ENCODE results near the gene CELSR1.

Gene CELSR1

DNA sequence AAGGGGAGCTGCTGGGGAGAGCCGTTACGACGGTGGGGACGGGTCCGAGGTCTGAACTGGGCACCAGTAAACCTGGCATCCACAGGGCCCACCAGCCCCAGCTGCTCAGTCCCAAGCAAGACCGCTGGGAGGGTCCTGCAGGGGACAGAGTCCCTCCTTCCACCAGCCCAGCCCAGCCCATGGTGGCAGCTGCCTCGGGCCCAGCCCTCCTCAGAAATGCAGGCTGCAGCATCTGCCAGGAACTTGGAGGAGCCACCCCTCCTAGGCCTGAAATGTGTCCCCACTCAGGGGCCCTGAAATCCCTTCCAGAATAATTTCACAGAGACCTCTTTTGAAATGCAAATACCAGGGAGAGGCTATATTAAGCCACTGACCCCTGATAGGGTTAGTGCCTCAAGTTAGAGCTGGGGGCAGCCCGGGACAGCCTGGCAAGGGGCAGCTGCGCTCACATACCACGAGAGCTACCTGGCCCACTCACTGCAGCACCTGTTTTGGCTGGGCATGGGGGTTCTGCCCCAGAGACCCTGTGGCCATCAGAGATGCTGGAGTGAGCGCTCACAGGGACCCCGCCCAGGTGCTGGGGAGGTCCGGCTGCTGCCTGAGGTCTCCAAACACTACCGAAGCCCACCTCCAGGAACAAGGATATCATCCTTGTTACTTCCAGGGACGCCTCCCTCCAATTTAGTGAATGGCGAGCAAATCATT is 53.1 kb downstream of the CELSR1 start:
- Histone ChIP-seq H3K4me1 (no peaks in the 10 kb centered on the region), H3K27me3 (no peaks in the 10 kb centered on the region), H3K9me3 (no peaks in the 10 kb centered on the region), H3K36me3 (no peaks in the 10 kb centered on the region), H3K4me3 (ENCODE audit: low read depth, low read length) (no peak overlapping the region)
- DNase-seq: no peak
- TF ChIP-seq, protein P1, sequence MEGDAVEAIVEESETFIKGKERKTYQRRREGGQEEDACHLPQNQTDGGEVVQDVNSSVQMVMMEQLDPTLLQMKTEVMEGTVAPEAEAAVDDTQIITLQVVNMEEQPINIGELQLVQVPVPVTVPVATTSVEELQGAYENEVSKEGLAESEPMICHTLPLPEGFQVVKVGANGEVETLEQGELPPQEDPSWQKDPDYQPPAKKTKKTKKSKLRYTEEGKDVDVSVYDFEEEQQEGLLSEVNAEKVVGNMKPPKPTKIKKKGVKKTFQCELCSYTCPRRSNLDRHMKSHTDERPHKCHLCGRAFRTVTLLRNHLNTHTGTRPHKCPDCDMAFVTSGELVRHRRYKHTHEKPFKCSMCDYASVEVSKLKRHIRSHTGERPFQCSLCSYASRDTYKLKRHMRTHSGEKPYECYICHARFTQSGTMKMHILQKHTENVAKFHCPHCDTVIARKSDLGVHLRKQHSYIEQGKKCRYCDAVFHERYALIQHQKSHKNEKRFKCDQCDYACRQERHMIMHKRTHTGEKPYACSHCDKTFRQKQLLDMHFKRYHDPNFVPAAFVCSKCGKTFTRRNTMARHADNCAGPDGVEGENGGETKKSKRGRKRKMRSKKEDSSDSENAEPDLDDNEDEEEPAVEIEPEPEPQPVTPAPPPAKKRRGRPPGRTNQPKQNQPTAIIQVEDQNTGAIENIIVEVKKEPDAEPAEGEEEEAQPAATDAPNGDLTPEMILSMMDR (IDR thresholded peaks at IDR 0.05; ENCODE audit: low read depth, low read length): no peak

DNA sequence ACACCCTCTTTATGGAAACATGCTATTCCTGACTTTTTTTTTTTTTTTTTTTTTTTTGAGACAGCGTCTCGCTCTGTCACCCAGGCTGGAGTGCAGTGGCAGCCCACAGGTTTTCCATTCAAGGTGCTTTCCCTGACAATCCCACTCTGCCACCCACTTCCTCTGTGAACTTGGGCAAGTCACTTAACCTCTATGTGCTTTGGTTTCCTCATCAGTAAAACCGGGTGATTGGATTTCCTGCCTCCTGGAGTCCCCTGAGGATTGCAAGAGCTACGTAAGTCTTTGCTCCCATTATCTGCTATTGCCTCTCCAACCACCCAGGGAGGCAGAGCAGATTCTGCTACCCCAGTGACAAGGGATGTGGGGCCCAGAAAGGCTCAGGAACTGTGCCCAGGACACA is 54.1 kb downstream of the CELSR1 start:
- no peaks in the 10 kb centered on the region for H3K36me3 ChIP-seq
- TF ChIP-seq, protein P1 (IDR thresholded peaks at IDR 0.05; ENCODE audit: low read depth, low read length): no peak

DNA sequence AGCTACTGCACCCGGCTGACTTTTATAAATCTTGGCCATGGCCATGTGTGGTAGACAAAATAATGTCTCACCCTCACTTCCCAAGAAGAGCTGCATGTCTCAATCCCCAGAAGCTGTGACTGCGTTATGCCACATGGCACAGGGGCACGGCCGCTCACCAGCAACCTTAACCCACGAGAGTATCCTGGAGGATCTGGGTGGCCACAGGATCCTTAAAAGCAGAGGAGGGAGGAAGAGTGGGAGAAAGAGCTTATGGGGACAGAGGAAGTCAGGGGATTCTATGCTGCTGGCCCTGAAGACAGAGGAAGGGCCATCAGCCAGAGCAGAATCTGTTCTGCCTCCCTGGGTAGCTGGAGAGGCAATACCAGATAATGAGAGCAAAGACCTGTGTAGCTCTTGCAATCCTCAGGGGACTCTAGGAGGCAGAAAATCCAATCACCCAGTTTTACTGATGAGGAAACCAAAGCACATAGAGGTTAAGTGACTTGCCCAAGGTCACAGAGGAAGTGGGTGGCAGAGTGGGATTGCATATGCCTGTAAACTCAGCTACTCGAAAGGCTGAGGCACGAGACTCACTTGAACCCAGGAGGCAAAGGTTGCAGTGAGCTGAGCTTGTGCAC is 55.3 kb downstream of the CELSR1 start:
- Histone ChIP-seq H3K4me3 (ENCODE audit: low read depth, low read length) (no peak overlapping the region), H3K9me3 (no peaks in the 10 kb centered on the region), H3K27me3 (no peaks in the 10 kb centered on the region), H3K36me3 (no peaks in the 10 kb centered on the region), H3K4me1 (no peaks in the 10 kb centered on the region)
- no peak for DNase-seq
- TF ChIP-seq, protein P1 (IDR thresholded peaks at IDR 0.05; ENCODE audit: low read depth, low read length): no peak

More for the DNA sequence above, 54.1 kb downstream of the CELSR1 start:
- no peaks in the 10 kb centered on the region for H3K9me3 ChIP-seq
- H3K4me1 ChIP-seq: no peaks in the 10 kb centered on the region
- no peaks in the 10 kb centered on the region for H3K27me3 ChIP-seq
- no peak for DNase-seq
- H3K4me3 ChIP-seq (ENCODE audit: low read depth, low read length): no peak overlapping the region

DNA sequence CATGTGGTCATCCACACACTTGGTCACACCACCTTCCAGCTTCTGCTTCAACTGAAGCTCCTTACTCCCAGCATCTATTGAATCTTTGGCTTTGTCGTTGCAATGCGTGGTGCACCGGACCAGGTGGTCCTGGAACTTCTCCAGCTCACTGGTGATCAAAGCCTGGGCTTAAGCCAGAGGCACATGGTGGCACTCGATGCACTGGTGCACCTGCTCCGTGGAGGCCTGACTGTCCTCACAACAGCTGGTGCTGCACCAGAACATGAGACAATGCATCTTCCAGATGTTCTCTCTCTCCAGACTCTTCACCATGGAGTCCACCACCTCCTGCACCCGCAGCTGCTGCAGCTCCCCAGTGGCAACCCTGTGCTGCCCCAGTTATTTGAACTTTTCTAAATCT is 56.0 kb downstream of the CELSR1 start:
- Histone ChIP-seq H3K9me3 (no peaks in the 10 kb centered on the region), H3K27me3 (no peaks in the 10 kb centered on the region), H3K4me3 (ENCODE audit: low read depth, low read length) (no peak overlapping the region), H3K4me1 (no peaks in the 10 kb centered on the region), H3K36me3 (no peaks in the 10 kb centered on the region)
- TF ChIP-seq, protein P1 (IDR thresholded peaks at IDR 0.05; ENCODE audit: low read depth, low read length): no peak
- no peak for DNase-seq

DNA sequence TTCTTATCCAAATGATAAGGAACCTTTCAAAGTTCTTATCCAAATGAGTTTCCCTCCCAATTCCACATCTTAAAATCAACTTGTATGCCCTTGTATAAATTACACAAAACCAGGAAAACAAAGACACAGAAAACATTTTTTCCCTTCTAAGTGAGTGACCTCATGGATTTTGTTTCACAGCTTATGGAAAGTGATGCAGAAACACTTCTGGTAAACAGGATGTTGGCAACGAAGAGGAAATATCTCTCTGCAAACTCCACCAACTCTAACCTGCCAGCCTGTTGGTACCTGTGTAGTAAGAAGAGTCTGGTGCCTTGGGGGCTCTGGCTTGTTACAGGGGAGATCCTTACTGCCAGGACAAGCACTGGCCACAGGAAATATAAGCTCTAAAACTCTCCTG is 57.0 kb downstream of the CELSR1 start:
- DNase-seq: no peak
- Histone ChIP-seq H3K36me3 (no peaks in the 10 kb centered on the region), H3K27me3 (no peaks in the 10 kb centered on the region), H3K4me3 (ENCODE audit: low read depth, low read length) (no peak overlapping the region), H3K9me3 (no peaks in the 10 kb centered on the region; the same call in 1 of the 2 replicates), H3K4me1 (no peaks in the 10 kb centered on the region)
- TF ChIP-seq, protein P1 (IDR thresholded peaks at IDR 0.05; ENCODE audit: low read depth, low read length): no peak

DNA sequence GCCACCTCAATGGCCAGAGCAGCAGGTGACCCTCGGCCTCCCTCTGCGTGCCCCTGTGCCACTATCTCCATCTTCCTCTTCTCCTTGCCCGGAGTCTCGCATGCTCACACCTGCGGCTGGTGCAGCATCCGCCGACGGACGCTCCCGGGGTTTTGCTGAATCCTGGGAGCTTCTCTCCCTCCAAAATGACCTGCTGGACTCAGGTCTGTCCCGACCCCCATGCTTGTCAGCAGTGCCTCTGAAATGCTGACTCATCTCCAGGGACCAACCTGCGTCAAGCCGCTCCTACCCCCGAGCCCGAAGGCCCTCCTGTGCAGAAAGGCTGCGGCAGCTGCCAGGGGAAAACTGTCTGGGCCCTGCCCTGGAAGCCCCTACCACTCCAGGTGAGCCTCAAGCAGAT is 58.4 kb downstream of the CELSR1 start:
- Histone ChIP-seq H3K36me3 (no peaks in the 10 kb centered on the region), H3K4me3 (ENCODE audit: low read depth, low read length) (no peak overlapping the region), H3K4me1 (no peaks in the 10 kb centered on the region), H3K27me3 (no peaks in the 10 kb centered on the region), H3K9me3 (no peaks in the 10 kb centered on the region; the same call in 1 of the 2 replicates)
- no peak for DNase-seq
- TF ChIP-seq, protein P1 (IDR thresholded peaks at IDR 0.05; ENCODE audit: low read depth, low read length): no peak
